ENCODE results near the gene EIF5AL1. TPM values are rescaled to one million over a fixed set of nuclear protein-coding genes. Genes with fewer than 3 reads are reported as not detected.
"Not testable (repeated sequence)": the region's sequence is repeated elsewhere in the genome, so short reads cannot be mapped to it uniquely, and the experiment has no call there.

EIF5AL1 gene
- total and polyA plus RNA-seq, 2 of the 4 experiments (the other 2 are of a cell fraction), result 1.1 to 1.4 TPM

DNA sequence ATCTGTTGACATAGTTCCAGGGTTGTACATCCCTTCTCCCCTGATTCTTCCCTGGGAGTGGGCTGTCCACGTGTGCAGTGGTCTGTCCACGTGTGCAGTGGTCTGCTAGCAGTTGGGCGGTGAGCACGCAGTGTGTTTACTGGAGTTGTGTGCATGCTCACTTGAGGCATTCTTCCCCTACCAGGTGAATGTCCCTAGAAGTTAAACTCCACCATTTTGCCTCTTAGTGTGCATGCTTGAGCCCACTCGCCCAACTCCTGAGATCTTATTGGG is 21.5 kb downstream of the EIF5AL1 start:
- H3K4me3 ChIP-seq (ENCODE audit: insufficient read depth, low read depth, low read length); H3K23ac ChIP-seq (ENCODE audit: low read depth, low read length); H3K36me3 ChIP-seq (ENCODE audit: control insufficient read depth, insufficient read depth, low read length); dilution Hi-C loops (cut with HindIII; ENCODE audit: low sequenced_read_pairs, unreplicated experiment); H3K4me1 ChIP-seq (ENCODE audit: control insufficient read depth, insufficient read depth, low read length); H2BK120ac ChIP-seq (ENCODE audit: low read depth, low read length); H3K9me1 ChIP-seq (ENCODE audit: insufficient read depth, low read length); H4K5ac ChIP-seq (ENCODE audit: low read depth, low read length); DNase-seq; H2BK5ac ChIP-seq (ENCODE audit: low read depth, low read length, poor library complexity, severe bottlenecking); H2AK9ac ChIP-seq (replicated peaks; ENCODE audit: low read depth, low read length, poor library complexity); H3K14ac ChIP-seq (replicated peaks; ENCODE audit: low read depth, low read length); H2AFZ ChIP-seq (replicated peaks; ENCODE audit: low read length, poor library complexity); H3K27me3 ChIP-seq (ENCODE audit: control insufficient read depth, insufficient read depth, low read length); H3K4me2 ChIP-seq (ENCODE audit: low read depth, low read length); H2BK20ac ChIP-seq (ENCODE audit: low read depth, low read length); H3K9me3 ChIP-seq (ENCODE audit: control insufficient read depth, insufficient read depth, low read length); H2AK5ac ChIP-seq (ENCODE audit: low read depth, low read length); H4K8ac ChIP-seq (ENCODE audit: low read depth in 2 of 2, low read length in 2 of 2); CTCF ChIA-PET; H3K56ac ChIP-seq (ENCODE audit: extremely low read depth, insufficient read depth, low read length); H3K9ac ChIP-seq (ENCODE audit: low read depth, low read length); H3K18ac ChIP-seq (ENCODE audit: low read depth, low read length); H3K79me1 ChIP-seq (ENCODE audit: low read depth in 1 of 2, low read length in 2 of 2); ATAC-seq (ENCODE audit: low read depth); BruUV-seq (replicated peaks); H2BK15ac ChIP-seq (ENCODE audit: low read depth, low read length); H4K91ac ChIP-seq (ENCODE audit: insufficient read depth, low read depth, low read length); in situ Hi-C loops (cut with MboI; ENCODE audit: low sequenced_read_pairs); H3K4ac ChIP-seq (ENCODE audit: low read depth, low read length); H4K20me1 ChIP-seq (ENCODE audit: insufficient read depth, low read length); H3K27ac ChIP-seq (ENCODE audit: insufficient read depth, low read length): not testable (repeated sequence)
- intact Hi-C loops (cut with micrococcal nuclease), result loop anchor here (10.0 kb wide), 2 partner anchors 159 to 701 kb away; no protein-coding TSS in a partner anchor
- WGBS, 2 experiments (ENCODE audit: extremely low coverage in 2 of 2, insufficient read length in 1 of 2), result no CpG with 5 or more reads among the region's 5 CpGs
- POLR2A ChIA-PET (ENCODE audit: unreplicated experiment), result interaction anchor here (0.6 kb wide), 1 partner anchor 17 kb away, joined by 4 read pairs; no protein-coding TSS in a partner anchor

DNA sequence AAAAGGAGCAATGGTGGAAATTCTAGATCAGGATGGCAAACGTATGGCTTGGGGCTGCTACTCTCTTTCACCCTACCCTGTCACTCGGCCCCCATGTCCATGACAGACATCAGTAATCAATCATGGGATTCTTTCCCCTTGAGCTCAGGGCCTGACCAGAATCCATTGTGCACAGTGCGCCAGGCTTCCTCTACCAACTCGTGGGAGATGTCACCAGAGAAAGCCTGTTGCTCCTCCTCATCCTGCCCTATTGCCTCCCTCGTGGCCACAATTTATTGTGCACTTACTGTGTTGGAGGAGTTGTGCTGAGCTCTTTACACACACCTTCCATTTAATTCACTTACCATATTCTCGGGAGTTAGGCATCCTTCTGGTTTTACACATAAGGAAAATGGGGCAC is 26.0 kb downstream of the EIF5AL1 start:
- POLR2A ChIA-PET (ENCODE audit: unreplicated experiment); CTCF ChIA-PET; H3K4me3 ChIP-seq (ENCODE audit: insufficient read depth, low read depth, low read length); H4K20me1 ChIP-seq (ENCODE audit: insufficient read depth, low read length); H3K18ac ChIP-seq (ENCODE audit: low read depth, low read length); in situ Hi-C loops (cut with MboI; ENCODE audit: low sequenced_read_pairs); H3K9me3 ChIP-seq (ENCODE audit: control insufficient read depth, insufficient read depth, low read length); H2BK5ac ChIP-seq (ENCODE audit: low read depth, low read length, poor library complexity, severe bottlenecking); H2BK20ac ChIP-seq (ENCODE audit: low read depth, low read length); BruUV-seq (replicated peaks); H2AK5ac ChIP-seq (ENCODE audit: low read depth, low read length); H3K27me3 ChIP-seq (ENCODE audit: control insufficient read depth, insufficient read depth, low read length); H4K8ac ChIP-seq (ENCODE audit: low read depth in 2 of 2, low read length in 2 of 2); H3K79me1 ChIP-seq (ENCODE audit: low read depth in 1 of 2, low read length in 2 of 2); DNase-seq; H3K36me3 ChIP-seq (ENCODE audit: control insufficient read depth, insufficient read depth, low read length); H2BK15ac ChIP-seq (ENCODE audit: low read depth, low read length); ATAC-seq (ENCODE audit: low read depth); H2AK9ac ChIP-seq (replicated peaks; ENCODE audit: low read depth, low read length, poor library complexity); H3K4ac ChIP-seq (ENCODE audit: low read depth, low read length); H2BK120ac ChIP-seq (ENCODE audit: low read depth, low read length); H3K56ac ChIP-seq (ENCODE audit: extremely low read depth, insufficient read depth, low read length); H3K4me1 ChIP-seq (ENCODE audit: control insufficient read depth, insufficient read depth, low read length); H2AFZ ChIP-seq (replicated peaks; ENCODE audit: low read length, poor library complexity); H3K14ac ChIP-seq (replicated peaks; ENCODE audit: low read depth, low read length); H3K9ac ChIP-seq (ENCODE audit: low read depth, low read length); H3K27ac ChIP-seq (ENCODE audit: insufficient read depth, low read length); H4K5ac ChIP-seq (ENCODE audit: low read depth, low read length); H3K23ac ChIP-seq (ENCODE audit: low read depth, low read length); H3K4me2 ChIP-seq (ENCODE audit: low read depth, low read length); H3K9me1 ChIP-seq (ENCODE audit: insufficient read depth, low read length); H4K91ac ChIP-seq (ENCODE audit: insufficient read depth, low read depth, low read length); dilution Hi-C loops (cut with HindIII; ENCODE audit: low sequenced_read_pairs, unreplicated experiment): not testable (repeated sequence)
- WGBS, 2 experiments (ENCODE audit: extremely low coverage in 2 of 2, insufficient read length in 1 of 2), result no CpG with 5 or more reads among the region's 6 CpGs
- intact Hi-C loops (cut with micrococcal nuclease), result loop anchor here (10.0 kb wide), 2 partner anchors 164 to 696 kb away; no protein-coding TSS in a partner anchor

Measured in IMR-90 (cell line).